Stimulated activated CD8-positive, alpha-beta memory T cell treated with anti-CD3 and anti-CD28 coated beads, Interleukin-7, amount 100 ng/mL, for 1 hour (primary cell): ENCODE measurements around the gene CLSTN1.
"Not testable (repeated sequence)": the region's sequence is repeated elsewhere in the genome, so short reads cannot be mapped to it uniquely, and the experiment has no call there.

ENCODE experiments used
- DNase-seq, 2 donors: peaks; one replicate each; pipeline ENCODE4 v3.0.0-alpha.2; 2020; ENCODE audit warnings: low read depth in 2 of 2

Gene CLSTN1

GRCh38 chr1:9797049-9797448 is 26.7 kb downstream of the CLSTN1 start:
- DNase-seq: no peak

DNA sequence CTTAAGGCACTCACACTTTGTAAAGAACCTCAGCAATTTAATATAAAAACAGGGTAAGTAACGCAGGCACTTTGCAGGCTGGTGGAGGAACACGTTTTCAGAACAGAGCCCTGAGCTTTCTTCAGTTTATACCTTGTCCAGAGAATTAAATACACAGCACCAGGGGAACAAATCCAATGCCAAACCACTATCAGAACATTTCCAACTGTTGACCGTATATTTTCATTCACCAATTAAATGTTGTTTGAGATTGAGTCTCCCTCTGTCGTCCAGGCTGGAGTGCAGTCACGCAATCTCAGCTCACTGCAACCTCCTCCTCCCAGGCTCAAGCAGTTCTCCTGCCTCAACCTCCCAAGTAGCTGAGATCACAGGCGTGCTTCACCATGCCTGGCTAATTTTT is 29.7 kb downstream of the CLSTN1 start:
- no peak for DNase-seq

DNA sequence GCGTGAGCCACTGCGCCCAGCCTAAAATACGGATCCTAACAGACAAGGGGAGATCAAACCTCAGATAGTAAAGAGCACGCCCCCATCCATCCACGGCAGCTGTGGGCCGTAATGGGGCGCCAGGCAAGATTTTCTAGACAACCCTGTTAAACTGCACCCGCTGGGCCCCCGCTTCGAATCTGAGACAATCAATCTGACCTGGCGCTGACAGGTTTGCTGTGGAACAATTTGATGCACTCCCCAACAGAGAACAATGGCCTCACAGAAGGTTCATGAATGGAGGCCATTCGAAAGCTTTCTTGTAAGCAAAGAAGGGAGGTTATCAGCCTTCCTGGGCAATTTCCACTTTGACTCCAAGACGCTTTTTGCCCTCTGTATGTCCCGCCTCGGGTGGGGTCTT is 30.5 kb downstream of the CLSTN1 start:
- DNase-seq: no peak

DNA sequence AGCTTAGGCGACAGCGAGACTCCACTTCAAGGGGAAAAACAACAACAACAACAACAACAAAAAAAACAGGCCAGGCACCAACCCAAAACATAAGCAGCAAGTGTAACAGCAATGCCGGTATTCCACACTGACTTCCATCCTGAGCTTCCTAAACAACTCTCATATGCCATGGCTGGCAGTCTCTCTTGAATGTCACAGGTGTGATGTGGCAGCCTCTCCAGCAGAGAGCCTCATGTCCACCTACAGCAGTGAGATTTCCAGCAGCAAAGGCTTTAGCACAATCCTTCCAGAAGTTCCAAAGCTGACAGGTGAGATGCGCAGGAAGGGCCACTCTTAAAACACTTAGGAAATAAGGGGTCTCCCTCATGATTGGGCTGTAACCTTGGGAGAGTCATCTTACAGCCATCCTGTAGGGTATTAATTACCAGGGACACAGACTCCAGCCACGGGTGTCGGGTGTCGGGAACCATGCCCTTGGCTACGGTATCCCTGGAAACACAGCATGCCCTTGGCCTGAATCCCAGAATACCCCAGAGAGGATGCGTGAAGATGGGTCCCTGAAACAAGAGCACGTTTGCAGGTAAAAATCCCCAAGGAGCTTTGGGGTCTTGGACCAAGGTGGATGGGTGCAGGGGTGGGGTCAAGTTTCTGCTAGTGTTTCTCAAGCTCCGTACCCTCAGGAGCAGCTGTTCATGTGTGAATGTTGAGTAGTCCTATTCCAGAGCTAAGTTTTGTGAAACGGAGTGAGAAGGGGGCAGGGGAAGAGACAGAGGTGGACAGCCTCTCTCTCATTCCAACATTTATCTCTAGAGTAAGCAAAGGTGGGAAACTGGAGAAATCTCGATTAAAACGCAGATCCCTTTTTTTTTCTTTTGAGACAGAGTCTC is 31.4 kb downstream of the CLSTN1 start:
- DNase-seq: no peak

DNA sequence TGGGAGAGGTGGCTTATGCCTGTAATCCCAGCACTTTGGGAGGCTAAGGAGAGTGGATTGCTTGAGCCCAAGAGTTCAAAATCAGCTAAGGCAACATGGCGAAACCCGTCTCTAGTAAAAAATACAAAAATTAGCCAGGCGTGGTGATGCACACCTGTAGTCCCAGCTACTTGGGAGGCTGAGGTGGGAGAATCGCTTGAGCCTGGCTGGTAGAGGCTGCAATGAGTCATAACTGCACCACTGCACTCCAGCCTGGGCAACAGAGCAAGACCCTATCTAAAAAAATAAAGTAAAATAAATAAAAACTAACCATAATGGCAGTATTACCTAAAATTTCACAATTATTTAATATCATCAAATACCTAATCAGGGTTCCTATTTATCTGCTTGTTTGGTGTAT is 34.1 kb downstream of the CLSTN1 start:
- DNase-seq: not testable (repeated sequence)

GRCh38 chr1:9787702-9788101 is 36.1 kb downstream of the CLSTN1 start:
- DNase-seq: no peak

DNA sequence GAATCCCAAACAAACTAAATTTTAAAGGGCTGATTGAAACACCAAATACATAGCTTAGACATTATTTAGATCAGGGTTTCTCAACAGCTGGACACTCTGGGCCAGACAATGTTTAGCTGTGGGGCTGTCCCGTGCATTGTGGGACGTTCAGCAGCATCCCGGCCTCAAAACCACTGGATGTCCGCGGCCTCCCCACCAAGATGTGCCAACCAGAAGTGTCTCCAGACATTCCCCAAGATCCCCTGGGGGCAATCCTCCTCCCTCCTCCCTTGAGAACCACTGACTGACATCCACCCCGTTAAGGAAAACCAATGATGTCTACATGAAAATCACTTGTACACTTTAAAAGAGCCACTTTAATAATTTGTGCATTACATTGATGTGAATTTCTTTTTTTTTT is 38.4 kb downstream of the CLSTN1 start:
- DNase-seq: no peak

GRCh38 chr1:9784508-9785133 is 39.1 kb downstream of the CLSTN1 start:
- DNase-seq: peak; percentile 18 to 38

DNA sequence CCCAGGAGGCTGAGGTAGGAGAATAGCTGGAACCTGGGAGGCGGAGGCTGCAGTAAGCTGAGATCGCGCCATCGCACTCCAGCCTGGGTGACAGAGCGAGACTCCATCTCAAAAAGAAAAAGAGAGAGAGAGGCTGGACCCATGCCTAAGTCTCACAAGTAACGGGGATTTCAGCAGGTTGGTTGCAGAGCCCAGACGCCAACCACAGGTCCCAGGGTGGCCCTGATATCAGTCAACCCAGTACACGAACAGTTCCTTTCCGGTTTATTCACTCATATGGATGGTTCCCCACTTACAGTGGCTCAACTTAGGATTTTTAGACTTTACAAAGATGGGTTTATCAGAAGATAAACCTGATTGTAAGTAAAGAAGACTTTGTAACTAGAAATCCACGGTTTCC is 40.9 kb downstream of the CLSTN1 start:
- no peak for DNase-seq

DNA sequence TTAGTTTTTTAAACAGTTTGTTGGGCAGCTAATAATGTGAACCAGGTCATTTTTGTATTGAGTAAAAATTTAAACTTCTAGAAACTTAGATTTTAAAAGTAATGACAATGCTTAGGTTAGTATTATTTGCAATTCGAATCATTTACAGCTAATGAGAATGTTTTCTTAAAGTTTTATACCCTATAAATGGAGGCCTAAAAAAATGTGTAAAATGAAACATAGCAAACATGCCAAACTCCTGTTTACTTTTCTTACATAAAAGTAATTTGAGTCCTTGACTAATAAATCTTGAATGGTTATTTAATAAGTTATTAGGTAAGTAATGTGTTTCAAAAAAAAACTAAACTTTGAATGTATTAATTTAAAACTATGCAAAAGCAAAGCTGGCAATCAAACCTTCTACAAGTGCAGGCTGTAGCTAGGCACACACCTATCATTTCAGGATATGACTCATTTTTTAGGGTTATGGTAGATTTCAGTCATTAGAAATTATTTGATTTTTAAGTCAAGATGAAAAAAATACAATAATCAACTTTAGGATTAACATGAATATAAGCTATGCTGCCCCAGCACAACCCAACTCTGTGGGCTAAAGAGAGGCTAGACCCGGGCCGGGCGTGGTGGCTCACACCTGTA is 41.5 kb downstream of the CLSTN1 start:
- DNase-seq: no peak

DNA sequence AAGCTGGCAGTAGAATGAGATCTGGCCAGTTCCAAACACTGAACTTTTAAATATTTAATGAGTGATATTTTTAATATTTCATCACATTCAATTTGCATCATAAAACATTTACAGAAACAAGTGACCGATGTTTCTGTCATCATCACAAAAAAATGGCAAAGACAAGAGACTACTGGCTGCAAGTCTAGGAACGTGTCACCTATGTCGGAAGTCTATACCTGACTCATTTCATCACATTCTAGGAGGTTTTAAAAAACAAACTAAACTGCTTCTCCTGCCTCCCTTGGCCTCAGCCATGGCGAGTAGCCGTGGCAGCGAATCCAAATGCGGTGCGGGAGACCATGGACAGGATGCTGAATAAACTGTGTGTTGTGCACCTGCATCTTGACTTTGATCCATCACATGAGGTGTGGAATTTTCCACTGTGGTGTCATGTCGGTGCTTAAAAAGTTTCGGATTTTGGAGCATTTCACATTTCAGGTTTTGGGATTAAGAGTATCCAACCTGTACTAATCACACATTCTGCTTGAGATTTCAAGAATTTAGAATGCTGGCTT is 43.1 kb downstream of the CLSTN1 start:
- DNase-seq: no peak

DNA sequence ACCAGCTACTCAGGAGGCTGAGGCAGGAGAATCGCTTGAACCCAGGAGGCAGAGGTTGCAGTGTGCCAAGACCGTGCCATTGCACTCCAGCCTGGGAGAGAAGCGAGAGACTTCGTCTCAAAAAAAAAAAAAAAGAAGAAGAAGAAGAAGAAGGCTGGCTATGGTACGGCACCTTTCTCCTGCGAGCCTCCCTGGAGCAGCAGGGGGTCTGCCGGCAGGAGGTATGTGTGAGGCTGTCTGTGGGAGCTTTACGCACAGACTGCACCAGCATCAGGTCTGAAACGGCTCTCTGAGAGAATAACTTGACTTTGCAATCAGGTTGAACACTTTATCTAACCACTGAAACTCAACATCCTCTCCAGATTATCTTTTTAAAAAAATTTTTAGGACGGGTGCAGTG is 44.9 kb downstream of the CLSTN1 start:
- no peak for DNase-seq

GRCh38 chr1:9776685-9777084 is 47.1 kb downstream of the CLSTN1 start:
- DNase-seq: no peak

DNA sequence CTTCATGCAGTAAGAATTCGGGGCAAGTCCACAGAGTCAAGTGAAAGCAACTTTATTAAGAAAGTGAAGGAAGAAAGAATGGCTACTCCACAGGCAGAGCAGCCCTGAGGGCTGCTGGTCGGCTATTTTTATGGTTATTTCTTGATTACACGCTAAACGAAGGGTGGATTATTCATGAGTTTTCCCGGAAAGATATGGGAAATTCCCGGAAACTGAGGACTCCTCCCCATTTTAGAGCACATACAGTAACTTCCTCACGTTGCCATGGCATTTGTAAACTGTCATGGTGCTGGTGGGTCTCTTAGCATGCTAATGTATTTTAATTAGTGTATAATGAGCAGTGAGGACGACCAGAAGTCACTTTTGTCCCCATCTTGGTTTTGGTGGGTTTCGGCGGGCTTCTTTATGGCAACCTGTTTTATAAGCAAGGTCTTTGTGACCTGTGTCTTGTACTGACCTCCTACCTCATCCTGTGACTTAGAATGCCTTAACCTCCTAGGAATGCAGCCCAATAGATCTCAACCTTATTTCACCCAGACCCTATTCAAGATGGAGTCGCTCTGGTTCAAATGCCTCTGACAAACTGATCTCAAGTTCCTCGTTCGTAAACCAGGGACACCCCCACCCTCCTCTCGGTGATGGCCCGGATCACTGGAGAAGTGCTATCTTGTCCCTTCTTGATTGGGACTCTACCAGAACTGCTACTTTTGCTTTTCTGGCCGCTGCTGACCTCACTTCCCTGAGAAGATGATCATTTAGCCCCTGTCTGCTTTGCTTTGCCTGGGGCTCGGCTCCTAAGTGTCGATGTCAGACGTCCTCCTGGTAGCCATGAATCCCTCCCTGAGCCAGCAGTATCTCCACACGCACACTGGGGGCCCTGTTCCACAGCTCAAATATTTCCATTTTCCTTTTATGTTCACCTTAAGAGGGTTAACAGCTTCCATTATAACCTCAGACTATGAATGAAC is 48.8 kb downstream of the CLSTN1 start:
- no peak for DNase-seq

GRCh38 chr1:9770298-9770697 is 53.5 kb downstream of the CLSTN1 start:
- DNase-seq: no peak

DNA sequence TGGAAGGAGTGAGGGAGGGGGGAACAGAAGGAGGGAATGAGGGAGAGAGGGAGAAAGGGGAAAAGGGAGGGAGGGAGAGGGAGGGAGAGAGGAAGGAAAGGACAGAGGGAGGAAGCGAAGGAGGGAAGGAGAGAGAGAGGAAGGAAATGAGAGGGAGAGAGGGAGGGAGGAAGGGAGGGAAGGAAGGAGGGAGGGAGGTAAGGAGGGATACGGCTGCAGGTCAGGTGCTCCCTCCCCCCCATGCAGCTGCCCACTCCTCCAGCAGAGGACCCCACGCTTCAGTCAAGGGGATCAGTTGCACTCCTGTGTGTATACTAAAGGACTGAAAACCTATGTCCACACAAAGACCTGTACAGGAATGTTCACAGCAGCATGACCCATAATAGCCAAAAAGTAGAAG is 54.8 kb downstream of the CLSTN1 start:
- DNase-seq: no peak

- no peak for DNase-seq
Observed at GRCh38 chr1:9767964-9768668, 55.6 kb downstream of the CLSTN1 start.

DNA sequence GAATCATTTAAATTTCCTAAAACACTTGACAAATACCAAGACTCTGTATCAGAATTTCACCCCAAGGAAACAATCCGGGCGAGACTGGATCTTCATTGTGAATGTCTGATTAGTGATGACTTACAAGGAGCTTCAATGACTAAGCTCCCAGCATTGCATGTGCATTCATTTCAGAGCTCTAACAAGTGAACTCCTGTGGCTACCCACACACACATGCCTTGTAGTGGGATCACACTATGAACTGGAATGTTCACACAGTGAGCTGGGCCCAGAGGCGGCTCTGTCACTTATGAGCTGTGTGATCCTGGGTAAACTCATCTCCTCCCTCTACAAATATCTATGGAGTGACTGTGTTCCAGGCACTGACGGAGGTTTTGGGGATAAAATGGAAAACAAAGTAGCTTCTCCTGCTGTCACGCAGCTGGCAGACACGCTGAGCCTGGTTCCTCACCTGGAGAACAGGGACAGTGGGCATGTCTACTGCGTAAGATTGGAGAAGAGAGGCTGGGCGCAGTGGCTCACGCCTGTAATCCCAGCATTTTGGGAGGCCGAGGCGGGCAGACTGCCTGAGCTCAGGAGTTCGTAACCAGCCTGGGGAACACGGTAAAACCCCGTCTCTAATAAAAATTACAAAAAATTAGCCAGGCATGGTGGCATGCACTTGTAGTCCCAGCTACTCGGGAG is 56.9 kb downstream of the CLSTN1 start:
- DNase-seq: no peak

GRCh38 chr1:9764550-9764949 is 59.2 kb downstream of the CLSTN1 start:
- no peak for DNase-seq

DNA sequence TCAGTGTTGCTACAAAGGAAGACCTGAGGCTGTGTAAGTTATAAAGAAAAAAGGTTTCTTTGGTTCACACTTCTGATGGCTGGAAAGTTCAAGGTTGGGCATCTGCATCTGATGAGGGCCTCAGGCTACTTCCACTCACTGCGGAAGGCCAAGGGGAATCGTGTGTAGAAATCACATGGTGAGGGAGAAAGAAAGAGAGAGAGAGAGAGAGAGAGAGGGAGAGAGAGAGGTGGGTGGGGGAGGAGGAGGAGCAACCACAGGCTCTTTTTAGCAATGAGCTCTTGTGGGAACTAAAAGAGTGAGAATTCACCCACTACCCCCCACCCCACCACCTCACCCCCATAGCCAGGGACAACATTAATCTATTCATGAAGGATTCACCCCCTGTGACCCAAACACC is 59.9 kb downstream of the CLSTN1 start:
- no peak for DNase-seq
